Fibroblast of the aortic adventitia (primary cell): ENCODE data around the gene TUT1. TPM values are rescaled to one million over a fixed set of nuclear protein-coding genes. Genes with fewer than 3 reads are reported as not detected.
"Not testable (repeated sequence)": the region's sequence is repeated elsewhere in the genome, so short reads cannot be mapped to it uniquely, and the experiment has no call there.

Experiments used
- DNase-seq: peaks from one replicate; pipeline ENCODE4 v3.0.0-alpha.2; 2010; ENCODE audit warnings: low read depth
- H3K4me3 ChIP-seq: 2 replicates; pipeline ENCODE4 v1.5.1; 2011; ENCODE audit warnings: low read depth, mild to moderate bottlenecking, control low read depth, low read length, moderate library complexity
- CTCF ChIP-seq: IDR thresholded peaks from 2 replicates; pipeline ENCODE4 v1.5.1; 2011; ENCODE audit warnings: mild to moderate bottlenecking, low read length, control low read depth, inconsistent platforms; ENCODE audit not compliant: insufficient read depth
- total RNA-seq: library from RNA; depleted of rRNA; stranded (reverse); fragments of >200 nt; gene quantifications from 2 replicates; pipeline ENCODE4 v1.2.3, GENCODE V29; 2012; ENCODE audit warnings: low replicate concordance

TUT1 gene
- total RNA-seq, 1 donor: 4.5 TPM

- H3K4me3 ChIP-seq: peak overlapping the region; percentile 57
- peak; percentile 35 for DNase-seq
- no peak for TF ChIP-seq CTCF
These were observed 38.7 kb downstream of the TUT1 start for GRCh38 chr11:62552485-62553079.

DNA sequence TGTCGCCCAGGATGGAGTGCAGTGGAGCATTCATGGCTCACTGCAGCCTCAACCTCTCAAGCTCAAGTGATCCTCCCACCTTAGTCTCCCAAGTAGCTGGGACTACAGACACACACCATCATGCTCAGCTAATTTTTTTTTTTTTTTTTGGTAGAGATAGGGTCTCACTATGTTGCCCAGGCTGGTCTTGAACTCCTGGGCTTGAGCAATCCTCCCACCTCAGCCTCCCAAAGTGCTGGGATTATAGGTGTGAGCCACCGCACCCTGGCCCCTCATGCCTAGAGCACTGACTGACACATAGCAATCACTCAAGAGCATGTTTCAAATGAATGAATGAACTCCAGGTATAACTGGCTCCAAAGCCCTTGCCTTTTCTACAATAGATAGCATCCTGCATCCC is 40.8 kb downstream of the TUT1 start:
- not testable (repeated sequence) for H3K4me3 ChIP-seq, DNase-seq

- peak; percentile 73 for DNase-seq
- peak overlapping the region; percentile 41 for H3K4me3 ChIP-seq
- TF ChIP-seq CTCF: no peak
These were observed 42.6 kb downstream of the TUT1 start for GRCh38 chr11:62548545-62549335.

DNA sequence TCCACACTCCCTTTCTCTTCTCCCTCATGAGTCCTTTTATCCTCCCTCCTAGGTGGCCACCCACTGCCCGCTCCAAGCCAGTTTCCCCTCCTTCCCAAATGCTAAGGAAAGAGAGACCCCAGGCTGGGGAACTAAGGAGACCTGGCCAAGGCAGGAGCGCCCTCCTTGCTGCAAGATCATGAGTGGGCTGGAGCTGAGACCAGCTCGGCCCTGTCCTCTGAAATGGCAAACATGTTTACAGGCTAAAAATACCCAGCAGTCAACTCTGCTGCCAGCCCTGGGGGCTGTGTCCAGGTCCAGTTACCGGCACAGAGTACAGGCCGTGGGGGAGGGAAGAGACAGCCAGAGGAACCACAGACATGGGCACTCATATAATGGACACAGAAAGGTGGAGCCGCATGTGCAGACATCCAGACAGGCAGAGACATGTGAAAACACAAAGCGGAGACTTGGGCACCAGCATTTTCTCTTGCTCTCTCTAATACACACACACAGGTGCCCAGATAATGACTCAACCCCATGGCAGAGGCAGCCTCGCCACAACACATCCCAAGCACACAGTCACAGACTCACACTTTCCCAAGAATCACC is 43.5 kb downstream of the TUT1 start:
- DNase-seq: no peak
- peak overlapping the region; percentile 93 for H3K4me3 ChIP-seq
- no peak for TF ChIP-seq CTCF

DNA sequence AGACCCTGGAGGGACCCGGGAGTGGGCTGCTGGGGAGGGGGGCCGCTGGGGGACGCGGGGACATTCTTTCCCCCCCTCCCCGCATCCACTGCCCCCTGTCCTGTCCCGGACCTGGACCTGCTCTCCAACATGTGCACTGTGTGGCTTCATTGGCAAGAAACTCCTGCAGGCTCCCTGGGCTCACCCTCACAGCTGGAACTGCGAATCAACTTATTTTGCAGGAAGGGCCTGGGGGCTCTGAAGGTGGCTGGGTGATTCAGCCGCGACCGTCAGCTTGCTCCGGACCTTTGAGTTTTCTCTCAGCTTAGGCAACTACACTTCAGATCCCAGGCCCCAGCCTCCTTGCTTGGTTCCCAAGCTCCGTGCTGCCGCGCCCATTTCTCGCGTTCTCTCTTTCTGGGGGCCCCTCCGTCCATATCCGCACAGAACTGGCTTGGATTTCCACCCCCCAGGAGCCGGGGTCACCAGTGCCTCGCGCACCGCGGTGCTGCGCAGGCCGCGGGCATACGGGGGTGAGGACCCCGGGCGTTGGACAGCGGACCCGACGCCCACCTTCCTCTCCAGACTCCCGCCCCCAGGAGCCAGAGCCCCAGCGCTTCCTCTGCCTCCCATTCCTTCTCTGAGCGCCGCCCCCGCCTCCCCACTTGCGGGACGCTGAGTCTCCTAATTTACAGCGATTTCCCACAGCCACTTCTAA is 44.2 kb downstream of the TUT1 start:
- no peak for TF ChIP-seq CTCF
- peak overlapping the region; percentile 93 for H3K4me3 ChIP-seq
- DNase-seq: peak; percentile 37

DNA sequence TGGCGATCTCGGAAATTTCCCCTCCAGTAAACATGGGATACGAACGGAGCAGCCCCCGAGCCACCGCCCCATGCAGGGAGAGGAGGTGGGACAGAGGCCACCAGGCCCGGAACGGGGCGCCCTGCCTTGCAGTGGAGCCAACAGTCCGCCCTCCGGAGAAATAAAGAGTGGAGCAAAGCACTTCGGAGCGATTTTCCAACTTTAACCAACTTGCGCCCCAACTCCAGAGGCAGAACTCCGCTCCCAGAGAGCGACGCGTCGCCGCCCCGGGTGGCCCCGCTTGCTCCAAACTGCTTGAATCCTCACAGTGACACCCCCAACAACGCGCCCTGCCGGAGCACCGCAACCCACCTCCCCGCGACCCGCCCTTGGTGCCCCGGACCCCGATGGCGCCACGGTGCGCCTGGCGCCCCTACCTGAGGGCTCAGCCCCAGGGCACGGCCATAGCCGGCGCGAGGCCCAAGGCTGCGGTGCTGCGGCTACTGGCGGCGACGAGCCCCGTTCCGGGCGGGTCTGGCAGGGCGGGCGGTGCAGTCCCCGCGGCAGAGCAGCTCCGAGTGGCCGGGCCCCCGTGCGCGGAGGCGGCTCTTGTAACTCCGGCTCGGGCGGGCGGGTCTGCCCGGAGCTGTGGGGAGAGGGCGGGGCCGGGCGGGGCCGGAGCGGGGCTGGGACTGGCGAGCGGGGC is 44.9 kb downstream of the TUT1 start, which contains the start of gene AHNAK:
TSS of gene AHNAK (minus strand) at position 563 of the 685 bp plus-strand sequence. CDS start 10,708 bp downstream, outside the sequence.
- peak; percentile 50 for DNase-seq
- peak within 1 kb of the TSS; percentile 93 for H3K4me3 ChIP-seq
- TF ChIP-seq CTCF: no peak
